ENCODE results near the gene TOP3A.
"Not testable (repeated sequence)": the region's sequence is repeated elsewhere in the genome, so short reads cannot be mapped to it uniquely, and the experiment has no call there.

TOP3A gene

GRCh38 chr17:18324140-18325050 lies 9.6 kb upstream of the TOP3A start:
- no peak for ATAC-seq

- ATAC-seq = no peak
These were observed 8.8 kb upstream of the TOP3A start for GRCh38 chr17:18323507-18324139.

DNA sequence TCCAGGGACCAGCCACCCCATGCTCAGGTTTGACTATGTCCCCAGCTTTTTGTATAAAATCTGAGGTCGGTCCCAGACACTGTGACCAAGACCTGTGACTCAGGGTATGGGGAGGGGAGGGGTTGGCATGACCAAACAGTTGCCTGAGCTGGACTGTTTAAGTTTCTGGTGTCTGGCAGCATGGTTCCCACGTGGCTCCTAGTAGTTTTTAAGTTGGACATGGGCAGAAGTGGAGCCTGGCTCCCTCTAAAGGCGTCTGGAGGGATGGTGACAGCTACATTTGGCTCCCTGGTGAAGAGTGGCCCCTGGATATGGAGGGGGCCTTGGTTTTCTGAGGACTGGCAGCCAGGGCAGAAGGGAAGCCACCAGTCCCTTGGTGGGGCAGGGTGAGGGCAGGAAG lies 8.2 kb upstream of the TOP3A start:
- ATAC-seq = no peak

DNA sequence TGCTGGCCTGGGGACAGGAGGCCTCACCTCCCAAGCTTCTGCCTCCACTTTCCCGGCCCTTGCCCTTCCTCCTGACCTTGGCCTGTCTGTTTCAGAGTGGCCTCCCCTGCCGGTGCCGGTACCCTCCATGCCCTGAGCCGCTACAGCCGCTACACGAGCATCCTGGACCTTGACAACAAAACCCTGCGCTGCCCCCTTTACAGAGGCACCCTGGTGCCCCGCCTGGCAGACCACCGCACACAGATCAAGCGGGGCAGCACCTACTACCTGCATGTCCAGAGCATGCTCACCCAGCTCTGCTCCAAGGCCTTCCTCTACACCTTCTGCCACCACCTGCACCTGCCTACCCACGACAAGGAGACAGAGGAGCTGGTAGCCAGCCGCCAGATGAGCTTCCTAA lies 7.7 kb upstream of the TOP3A start:
- no peak for ATAC-seq

- no peak for ATAC-seq
These were observed 6.5 kb upstream of the TOP3A start for GRCh38 chr17:18321309-18321708.

GRCh38 chr17:18320301-18320700 lies 5.5 kb upstream of the TOP3A start:
- ATAC-seq = no peak

GRCh38 chr17:18319604-18320256 lies 4.9 kb upstream of the TOP3A start:
- no peak for ATAC-seq

DNA sequence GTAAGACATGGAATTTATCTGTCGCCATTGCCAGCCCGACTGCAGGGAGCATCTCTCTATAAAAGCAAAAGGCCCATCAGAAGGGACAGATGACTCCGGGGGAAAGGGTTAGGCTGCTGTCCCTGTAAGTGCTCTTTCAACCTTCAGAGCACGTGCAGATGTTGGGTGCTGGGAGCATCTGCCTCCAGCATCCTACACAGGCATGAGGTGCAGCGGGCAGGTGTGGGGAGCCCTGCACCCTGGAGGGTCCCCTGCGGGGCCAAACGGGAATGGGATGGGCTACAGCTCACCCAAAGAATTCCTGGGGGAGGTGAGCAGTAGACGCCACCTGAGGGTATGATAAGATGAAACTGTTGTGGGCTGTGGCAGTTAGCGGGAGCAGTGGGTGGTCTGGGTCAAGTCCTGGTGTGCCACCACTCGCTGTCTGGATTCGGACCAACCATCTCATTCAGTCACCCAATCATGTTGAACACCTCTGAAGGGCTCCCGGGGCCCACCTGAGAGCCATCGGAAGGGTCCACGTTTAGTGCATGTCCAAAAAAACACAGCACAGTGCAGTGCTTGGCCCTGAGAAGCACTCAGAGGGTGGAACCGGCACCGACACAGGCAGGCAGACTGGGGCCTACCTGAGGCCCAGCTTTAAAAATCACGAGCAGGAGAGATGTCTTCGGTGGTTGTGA lies 4.1 kb upstream of the TOP3A start:
- no peak for ATAC-seq

- no peak for ATAC-seq
These were observed 3.3 kb upstream of the TOP3A start for GRCh38 chr17:18318117-18318516.

DNA sequence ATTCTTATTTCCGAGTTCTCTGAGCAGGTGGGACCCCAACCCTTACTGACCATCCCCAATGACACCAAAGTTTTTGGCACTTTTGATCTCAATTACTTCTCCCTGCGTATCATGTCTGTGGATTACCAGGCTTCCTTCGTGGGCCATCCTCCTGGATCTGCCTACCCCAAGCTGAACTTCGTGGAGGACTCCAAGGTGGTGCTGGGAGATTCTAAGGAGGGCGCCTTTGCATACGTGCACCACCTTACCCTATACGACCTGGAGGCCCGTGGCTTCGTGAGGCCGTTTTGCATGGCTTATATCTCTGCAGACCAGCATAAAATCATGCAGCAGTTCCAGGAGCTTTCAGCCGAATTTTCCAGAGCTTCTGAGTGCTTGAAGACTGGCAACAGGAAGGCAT lies 1.2 kb upstream of the TOP3A start:
- no peak for ATAC-seq

- no peak for ATAC-seq
These were observed 748 bp upstream of the TOP3A start for GRCh38 chr17:18315562-18315922.

- ATAC-seq = no peak
These were observed 599 bp downstream of the TOP3A start for GRCh38 chr17:18314059-18314730.

DNA sequence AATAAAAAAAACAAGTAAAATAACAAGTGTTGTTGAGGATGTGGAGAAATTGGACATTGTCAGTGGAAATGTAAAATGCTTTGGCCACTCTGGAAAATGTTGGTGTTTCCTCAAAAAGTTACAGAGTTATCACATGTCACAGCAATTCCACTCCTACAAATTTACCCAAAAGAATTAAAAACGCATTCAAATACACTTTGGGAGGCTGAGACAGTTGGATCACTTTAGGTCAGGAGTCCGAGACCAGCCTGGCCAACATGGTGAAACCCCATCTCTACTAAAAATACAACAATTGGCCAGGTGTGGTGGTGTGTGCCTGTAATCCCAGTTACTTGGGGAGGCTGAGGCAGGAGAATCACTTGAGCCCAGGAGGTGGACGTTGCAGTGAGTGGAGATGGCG lies 5.6 kb downstream of the TOP3A start:
- ATAC-seq = no peak

GRCh38 chr17:18303206-18303605 lies 11.6 kb downstream of the TOP3A start:
- not testable (repeated sequence) for ATAC-seq

DNA sequence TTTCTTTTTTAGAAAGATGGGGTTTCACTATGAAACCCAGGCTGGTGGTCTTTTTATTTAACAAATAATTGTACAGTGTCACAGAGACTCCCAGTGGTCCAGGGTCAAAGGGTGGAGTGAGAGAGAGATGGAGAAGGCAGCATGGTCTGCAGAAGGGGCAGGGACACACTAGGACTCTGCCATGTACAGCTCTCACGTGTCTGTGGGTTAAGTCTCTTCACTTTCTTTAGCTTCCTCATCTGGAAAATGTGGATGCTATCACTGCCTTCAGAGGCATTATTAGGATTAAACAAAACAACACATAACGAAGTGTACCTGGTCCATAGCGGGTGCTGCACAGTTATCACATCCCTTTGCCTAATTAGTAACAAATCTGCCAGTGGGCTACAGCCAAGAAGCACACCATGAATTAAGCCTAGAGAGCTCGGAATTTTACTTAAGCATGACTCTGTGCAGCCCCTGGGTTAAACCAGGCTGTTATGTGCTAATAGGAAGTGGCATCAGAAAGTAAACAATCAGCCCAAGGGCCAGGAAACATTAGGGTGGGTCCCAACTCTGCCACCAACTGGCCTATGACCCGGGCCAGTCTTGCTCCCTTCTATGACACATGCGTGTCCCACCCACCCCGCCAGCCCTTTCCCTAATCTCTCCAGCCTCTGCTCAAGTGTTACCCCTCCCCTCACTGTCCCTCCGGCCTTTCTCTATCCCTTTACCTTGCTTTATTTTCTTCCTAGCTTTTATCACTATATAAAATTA lies 13.9 kb downstream of the TOP3A start:
- no peak for ATAC-seq

DNA sequence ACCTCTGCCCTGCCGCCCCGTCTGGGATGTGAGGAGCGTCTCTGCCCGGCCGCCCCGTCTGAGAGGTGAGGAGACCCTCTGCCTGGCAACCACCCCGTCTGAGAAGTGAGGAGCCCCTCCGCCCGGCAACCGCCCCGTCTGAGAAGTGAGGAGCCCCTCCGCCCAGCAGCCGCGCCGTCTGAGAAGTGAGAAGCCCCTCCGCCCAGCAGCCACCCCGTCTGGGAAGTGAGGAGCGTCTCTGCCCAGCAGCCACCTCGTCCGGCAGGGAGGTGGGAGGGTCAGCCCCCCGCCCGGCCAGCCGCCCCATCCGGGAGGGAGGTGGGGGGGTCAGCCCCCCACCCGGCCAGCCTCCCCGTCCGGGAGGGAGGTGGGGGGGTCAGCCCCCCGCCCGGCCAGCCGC lies 16.7 kb downstream of the TOP3A start:
- ATAC-seq = not testable (repeated sequence)

DNA sequence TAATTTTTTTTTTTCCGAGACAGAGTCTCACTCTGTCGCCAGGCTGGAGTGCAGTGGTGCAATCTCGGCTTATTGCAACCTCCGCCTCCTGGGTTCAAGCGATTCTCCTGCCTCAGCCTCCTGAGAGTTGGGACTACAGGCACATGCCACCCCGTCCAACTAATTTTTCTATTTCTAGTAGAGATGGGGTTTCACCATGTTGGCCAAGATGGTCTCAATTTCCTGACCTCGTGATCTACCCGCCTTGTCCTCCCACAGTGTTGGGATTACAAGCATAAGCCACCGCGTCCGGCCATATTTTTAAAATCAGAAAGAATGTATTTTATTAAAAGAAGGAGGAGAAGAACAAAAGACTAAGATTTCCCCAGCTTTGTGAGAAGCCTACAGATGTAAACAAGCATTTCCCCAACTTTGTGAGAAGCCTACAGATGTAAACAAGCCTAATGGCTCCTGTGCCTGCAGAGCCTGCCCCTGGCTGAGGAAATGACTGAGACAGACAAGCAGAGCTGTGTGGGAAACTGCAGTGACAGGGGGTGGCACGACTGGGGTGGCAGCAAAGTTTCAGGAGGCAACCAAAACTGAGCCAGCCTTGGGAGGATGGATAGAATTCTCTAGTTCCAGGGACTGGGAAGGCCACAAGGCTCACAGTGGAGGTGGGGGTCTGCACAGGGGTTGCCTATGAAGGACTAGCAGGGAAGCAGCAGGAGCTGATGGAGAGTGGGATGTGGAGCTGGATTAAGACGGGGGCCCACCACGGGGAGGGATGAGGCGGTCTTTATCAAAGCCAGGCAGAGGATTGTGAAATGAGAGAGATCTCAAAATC lies 22.9 kb downstream of the TOP3A start:
- no peak for ATAC-seq

DNA sequence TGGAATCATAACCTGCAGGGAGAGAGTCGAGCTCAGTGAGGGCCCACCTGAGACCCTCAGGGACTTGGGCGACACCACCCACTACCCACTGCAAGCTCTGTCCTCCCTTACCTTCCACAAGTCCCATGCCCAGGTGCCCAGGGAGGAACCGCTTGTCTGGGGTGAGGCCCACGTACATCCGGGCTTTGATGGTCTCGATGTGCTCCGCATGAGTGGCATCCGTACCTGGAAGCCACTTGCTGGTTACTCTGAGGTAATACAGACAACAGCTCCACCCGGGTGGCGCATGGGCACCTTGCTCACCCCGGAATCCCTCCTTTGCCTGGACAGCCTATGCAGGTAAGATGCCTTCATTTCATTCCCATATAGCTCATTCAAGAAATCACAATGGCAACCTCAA lies 29.5 kb downstream of the TOP3A start:
- ATAC-seq = no peak

- ATAC-seq = no peak
These were observed 33.0 kb downstream of the TOP3A start for GRCh38 chr17:18281788-18282187.

DNA sequence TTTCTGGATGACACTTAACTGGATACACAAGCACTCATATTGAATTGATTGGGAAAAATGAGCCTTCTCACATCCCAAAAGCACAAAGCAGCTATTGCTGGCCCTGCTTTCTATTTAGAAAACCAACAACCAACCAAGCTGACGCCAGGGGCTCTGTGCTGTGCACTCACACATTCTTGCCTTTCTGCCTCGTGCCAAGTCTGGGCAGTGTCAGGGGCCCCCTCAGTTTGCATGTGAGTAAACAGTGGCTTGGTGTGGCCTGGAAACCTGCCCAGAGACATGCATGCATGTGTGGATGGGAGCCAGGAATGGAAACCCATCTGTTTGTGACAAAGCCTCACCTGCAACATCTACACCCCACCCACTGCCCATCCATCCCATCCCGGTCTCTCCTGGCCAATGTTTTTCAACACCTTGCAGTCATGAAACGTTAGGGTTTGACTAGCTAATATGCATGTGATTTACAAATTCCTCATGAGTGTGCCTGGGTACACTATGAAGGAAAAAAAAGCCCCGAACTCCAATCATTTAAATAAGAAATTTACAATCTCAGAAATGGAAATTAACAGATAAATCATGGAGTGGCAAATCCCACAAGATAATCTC lies 33.9 kb downstream of the TOP3A start:
- ATAC-seq = no peak

GRCh38 chr17:18280249-18280648 lies 34.5 kb downstream of the TOP3A start:
- ATAC-seq = no peak
